ENCODE data around the gene PRKN. TPM values are rescaled to one million over a fixed set of nuclear protein-coding genes. Genes with fewer than 3 reads are reported as not detected.
"Not testable (repeated sequence)": the region's sequence is repeated elsewhere in the genome, so short reads cannot be mapped to it uniquely, and the experiment has no call there.

PRKN gene
- polyA plus RNA-seq, 1 donor from 2014 or later, result 1.2 TPM

GRCh38 chr6:161316531-161316930 lies 1411.0 kb downstream of the PRKN start:
- Histone ChIP-seq H3K79me2 (replicated peaks; ENCODE audit: insufficient read depth, low read length) (no peaks in the 10 kb centered on the region), H3K36me3 (ENCODE audit: insufficient read depth, low read length) (no peaks in the 10 kb centered on the region), H2AFZ (ENCODE audit: low read depth, low read length) (no peak overlapping the region), H3K9me2 (ENCODE audit: insufficient read depth, low read length) (no peaks in the 10 kb centered on the region), H3K27me3 (ENCODE audit: insufficient read depth, low read depth, low read length) (no peaks in the 10 kb centered on the region), H3K27ac (ENCODE audit: low read length) (no peak overlapping the region), H3K9ac (ENCODE audit: low read length) (no peak overlapping the region), H3F3A (ENCODE audit: insufficient read depth, low read length, poor library complexity, severe bottlenecking) (no peaks in the 10 kb centered on the region), H3K4me2 (ENCODE audit: low read length) (no peak overlapping the region), H3K4me3 (ENCODE audit: low read length) (no peak overlapping the region), H3K9me3 (ENCODE audit: low read length) (no peaks in the 10 kb centered on the region), H4K20me1 (ENCODE audit: insufficient read depth) (no peaks in the 10 kb centered on the region)
- TF ChIP-seq EP300 (conservative IDR thresholded peaks at IDR 0.05; ENCODE audit: poor library complexity, severe bottlenecking) (no peak), POLR2AphosphoS5 (IDR thresholded peaks at IDR 0.05) (no peak), SMC3 (conservative IDR thresholded peaks at IDR 0.05; ENCODE audit: poor library complexity) (no peak), REST (IDR thresholded peaks at IDR 0.05; ENCODE audit: borderline replicate concordance) (no peak), TAF1 (IDR thresholded peaks at IDR 0.05; ENCODE audit: low read depth) (no peak), EZH2 (IDR thresholded peaks at IDR 0.05; ENCODE audit: borderline replicate concordance, insufficient read depth, low read length, poor library complexity, severe bottlenecking) (no peak), MXI1 (conservative IDR thresholded peaks at IDR 0.05; ENCODE audit: poor library complexity, severe bottlenecking) (no peak), RAD21 (conservative IDR thresholded peaks at IDR 0.05) (no peak)
- TF ChIP-seq, protein P1, sequence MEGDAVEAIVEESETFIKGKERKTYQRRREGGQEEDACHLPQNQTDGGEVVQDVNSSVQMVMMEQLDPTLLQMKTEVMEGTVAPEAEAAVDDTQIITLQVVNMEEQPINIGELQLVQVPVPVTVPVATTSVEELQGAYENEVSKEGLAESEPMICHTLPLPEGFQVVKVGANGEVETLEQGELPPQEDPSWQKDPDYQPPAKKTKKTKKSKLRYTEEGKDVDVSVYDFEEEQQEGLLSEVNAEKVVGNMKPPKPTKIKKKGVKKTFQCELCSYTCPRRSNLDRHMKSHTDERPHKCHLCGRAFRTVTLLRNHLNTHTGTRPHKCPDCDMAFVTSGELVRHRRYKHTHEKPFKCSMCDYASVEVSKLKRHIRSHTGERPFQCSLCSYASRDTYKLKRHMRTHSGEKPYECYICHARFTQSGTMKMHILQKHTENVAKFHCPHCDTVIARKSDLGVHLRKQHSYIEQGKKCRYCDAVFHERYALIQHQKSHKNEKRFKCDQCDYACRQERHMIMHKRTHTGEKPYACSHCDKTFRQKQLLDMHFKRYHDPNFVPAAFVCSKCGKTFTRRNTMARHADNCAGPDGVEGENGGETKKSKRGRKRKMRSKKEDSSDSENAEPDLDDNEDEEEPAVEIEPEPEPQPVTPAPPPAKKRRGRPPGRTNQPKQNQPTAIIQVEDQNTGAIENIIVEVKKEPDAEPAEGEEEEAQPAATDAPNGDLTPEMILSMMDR (IDR thresholded peaks at IDR 0.05; ENCODE audit: poor library complexity, severe bottlenecking), result no peak

GRCh38 chr6:161315246-161315917 lies 1412.2 kb downstream of the PRKN start:
- not testable (repeated sequence) for H3K27ac ChIP-seq (ENCODE audit: low read length); H3K27me3 ChIP-seq (ENCODE audit: insufficient read depth, low read depth, low read length); H3K9me2 ChIP-seq (ENCODE audit: insufficient read depth, low read length); H3K36me3 ChIP-seq (ENCODE audit: insufficient read depth, low read length); H3K4me3 ChIP-seq (ENCODE audit: low read length); H3F3A ChIP-seq (ENCODE audit: insufficient read depth, low read length, poor library complexity, severe bottlenecking); H3K4me2 ChIP-seq (ENCODE audit: low read length); H3K9ac ChIP-seq (ENCODE audit: low read length); H3K9me3 ChIP-seq (ENCODE audit: low read length); H4K20me1 ChIP-seq (ENCODE audit: insufficient read depth); H2AFZ ChIP-seq (ENCODE audit: low read depth, low read length); H3K79me2 ChIP-seq (replicated peaks; ENCODE audit: insufficient read depth, low read length)

- H3K9ac ChIP-seq (ENCODE audit: low read length); H3K9me2 ChIP-seq (ENCODE audit: insufficient read depth, low read length); H3K27ac ChIP-seq (ENCODE audit: low read length); H3K27me3 ChIP-seq (ENCODE audit: insufficient read depth, low read depth, low read length); H4K20me1 ChIP-seq (ENCODE audit: insufficient read depth); H3K4me2 ChIP-seq (ENCODE audit: low read length); H2AFZ ChIP-seq (ENCODE audit: low read depth, low read length); H3K36me3 ChIP-seq (ENCODE audit: insufficient read depth, low read length); H3K79me2 ChIP-seq (replicated peaks; ENCODE audit: insufficient read depth, low read length); H3F3A ChIP-seq (ENCODE audit: insufficient read depth, low read length, poor library complexity, severe bottlenecking); H3K4me3 ChIP-seq (ENCODE audit: low read length); H3K9me3 ChIP-seq (ENCODE audit: low read length): not testable (repeated sequence)
Observed at GRCh38 chr6:161314541-161315245, 1412.9 kb downstream of the PRKN start.

All from neural cell (in vitro differentiated cells).